ENCODE data around the gene FUS.

- TF ChIP-seq CTCF (IDR thresholded peaks at IDR 0.05; ENCODE audit: low read length) = no peak
- TF ChIP-seq EZH2 (IDR thresholded peaks at IDR 0.05; ENCODE audit: borderline replicate concordance, low read length) = no peak
These were observed 19.6 kb downstream of the FUS start for GRCh38 chr16:31199430-31200041.

All from OCI-LY1 (cell line).